CD8-positive, alpha-beta memory T cell (primary cell): Measurements from ENCODE around the gene TIMM44. TPM values are rescaled to one million over a fixed set of nuclear protein-coding genes. Genes with fewer than 3 reads are reported as not detected.

Source experiments
- CTCF ChIA-PET: fragments of 350-600 bp; sonication (Branson Sonifier 250); formaldehyde crosslinking; loops from one replicate; lab custom pipeline; 2021; ENCODE audit warnings: antibody characterized with exemption; lab: Charles Lee
- POLR2A ChIA-PET: fragments of 350-600 bp; sonication (Branson Sonifier 250); formaldehyde crosslinking; loops from one replicate; lab custom pipeline; 2021; ENCODE audit warnings: antibody characterized with exemption; lab: Charles Lee
- DNase-seq, 5 donors: peaks; one replicate each; pipeline versions ENCODE4 v3.0.0 to v3.0.0-alpha.2; 2020 to 2022; ENCODE audit warnings: mixed read lengths in 1 of 5
- H3K27ac ChIP-seq: one replicate; pipeline ENCODE4 v1.7.0; 2013; ENCODE audit warnings: low read depth, mild to moderate bottlenecking, low read length, moderate library complexity
- H3K27me3 ChIP-seq: 2 replicates; pipeline ENCODE4 v1.7.0; 2013; ENCODE audit warnings: low read length, mild to moderate bottlenecking; ENCODE audit not compliant: insufficient read depth, poor library complexity, severe bottlenecking
- H3K36me3 ChIP-seq: 2 replicates; pipeline ENCODE4 v1.7.0; 2013; ENCODE audit warnings: mild to moderate bottlenecking, low read length, moderate library complexity; ENCODE audit not compliant: insufficient read depth
- H3K4me1 ChIP-seq: 2 replicates; pipeline ENCODE4 v1.7.0; 2013; ENCODE audit warnings: mild to moderate bottlenecking, low read length, moderate library complexity; ENCODE audit not compliant: insufficient read depth
- H3K4me3 ChIP-seq: 2 replicates; pipeline ENCODE4 v1.7.0; 2013; ENCODE audit warnings: mild to moderate bottlenecking, low read length
- H3K9me3 ChIP-seq: 2 replicates; pipeline ENCODE4 v1.7.0; 2013; ENCODE audit warnings: mild to moderate bottlenecking, low read length
- H3K27ac Mint-ChIP-seq, 8 donors: one replicate each; pipeline ENCODE4 v1.8.0; 2020 to 2021; ENCODE audit warnings: mixed read lengths in 8 of 8, mild to moderate bottlenecking in 6 of 8, inconsistent platforms in 3 of 8, moderate library complexity in 3 of 8
- H3K27me3 Mint-ChIP-seq, 2 donors: one replicate each; pipeline ENCODE4 v1.8.0; 2020 to 2021; ENCODE audit warnings: mixed read lengths in 2 of 2, mild to moderate bottlenecking in 1 of 2, moderate library complexity in 1 of 2
- H3K36me3 Mint-ChIP-seq, 3 donors: one replicate each; pipeline ENCODE4 v1.8.0; 2020 to 2021; ENCODE audit warnings: mixed read lengths in 3 of 3, inconsistent platforms in 1 of 3, mild to moderate bottlenecking in 1 of 3
- H3K4me1 Mint-ChIP-seq, 3 donors: one replicate each; pipeline ENCODE4 v1.8.0; 2020 to 2021; ENCODE audit warnings: mixed read lengths in 3 of 3, inconsistent platforms in 1 of 3, mild to moderate bottlenecking in 1 of 3
- H3K4me3 Mint-ChIP-seq, 7 donors: one replicate each; pipeline ENCODE4 v1.8.0; 2020 to 2021; ENCODE audit warnings: mixed read lengths in 7 of 7, mild to moderate bottlenecking in 6 of 7, moderate library complexity in 4 of 7, inconsistent platforms in 2 of 7
- H3K9me3 Mint-ChIP-seq, 5 donors: one replicate each; pipeline ENCODE4 v1.8.0; 2020 to 2022; ENCODE audit warnings: mixed read lengths in 5 of 5, mild to moderate bottlenecking in 3 of 5, moderate library complexity in 2 of 5, inconsistent platforms in 1 of 5
- polyA plus RNA-seq: library from polyadenylated mRNA; unstranded; fragments of 300-500 nt; fragmentation: Illumina TruSeq; gene quantifications from one replicate; pipeline ENCODE4 v1.2.3, GENCODE V29; 2021
- total RNA-seq, 2 experiments: library from RNA; stranded (reverse); gene quantifications; one replicate each; pipeline ENCODE4 v1.2.3, GENCODE V29; 2021

Gene TIMM44
- total and polyA plus RNA-seq, 3 experiments from 2014 or later = 16.9 to 107 (median 105) TPM

- POLR2A ChIA-PET = interaction anchor here (0.9 to 3.0 kb wide), 2 partner anchors 13 to 53 kb away, joined by 3 to 11 read pairs; partner anchors contain the start of gene MAP2K7
- peak overlapping the region in 3 of 8 donors; percentile 27 to 71 (median 47) for H3K27ac Mint-ChIP-seq
- peak; percentile 46 to 73 (median 58) for DNase-seq
- H3K27me3 Mint-ChIP-seq = peaks cover 29% of the 10 kb centered on the region in 2 donors
- H3K36me3 Mint-ChIP-seq = peaks cover 3 to 17% (median 8%) of the 10 kb centered on the region in 3 donors
- Histone ChIP-seq H3K4me1 (peaks cover 29% of the 10 kb centered on the region), H3K9me3 (no peaks in the 10 kb centered on the region), H3K36me3 (no peaks in the 10 kb centered on the region), H3K4me3 (no peak overlapping the region), H3K27ac (no peak overlapping the region), H3K27me3 (peaks cover 18% of the 10 kb centered on the region)
- H3K4me1 Mint-ChIP-seq = peaks cover 24 to 44% (median 26%) of the 10 kb centered on the region in 3 donors
- peak overlapping the region; percentile 37 to 91 (median 81) for H3K4me3 Mint-ChIP-seq
- H3K9me3 Mint-ChIP-seq = no peaks in the 10 kb centered on the region
- CTCF ChIA-PET = interaction anchor here (1.2 to 8.3 kb wide), 4 partner anchors 12 to 236 kb away, joined by 3 to 41 read pairs (median 20); partner anchors contain the start of genes MAP2K7, TIMM44 and TRAPPC5
These were observed 27.1 kb downstream of the TIMM44 start for GRCh38 chr19:7916103-7916954.

GRCh38 chr19:7915250-7916102 lies 28.0 kb downstream of the TIMM44 start:
- Mint-ChIP-seq H3K9me3 (no peaks in the 10 kb centered on the region), H3K4me1 (peaks cover 17 to 37% (median 21%) of the 10 kb centered on the region in 3 donors), H3K27ac (peak overlapping the region in 6 of 8 donors; percentile 36 to 77 (median 63)), H3K36me3 (peaks cover 3 to 23% (median 10%) of the 10 kb centered on the region in 3 donors), H3K4me3 (peak overlapping the region; percentile 59 to 73 (median 66)), H3K27me3 (peaks cover 28 to 29% of the 10 kb centered on the region in 2 donors)
- Histone ChIP-seq H3K36me3 (peaks cover 4% of the 10 kb centered on the region), H3K4me3 (no peak overlapping the region), H3K4me1 (peaks cover 25% of the 10 kb centered on the region), H3K27ac (no peak overlapping the region), H3K27me3 (peaks cover 18% of the 10 kb centered on the region), H3K9me3 (no peaks in the 10 kb centered on the region)
- POLR2A ChIA-PET = interaction anchor here (0.9 to 3.0 kb wide), 2 partner anchors 12 to 53 kb away, joined by 3 to 11 read pairs; partner anchors contain the start of gene MAP2K7
- CTCF ChIA-PET = interaction anchor here (1.2 to 8.3 kb wide), 2 partner anchors 11 to 46 kb away, joined by 3 to 37 read pairs; partner anchors contain the start of gene MAP2K7
- no peak for DNase-seq

- H3K4me3 ChIP-seq = no peak within 1 kb of the TSS
- Mint-ChIP-seq H3K9me3 (no peaks in the 10 kb centered on the region), H3K27me3 (peaks cover 22 to 26% of the 10 kb centered on the region in 2 donors), H3K27ac (peak within 1 kb of the TSS in 6 of 8 donors; percentile 36 to 77 (median 63)), H3K36me3 (peaks cover 3 to 31% (median 10%) of the 10 kb centered on the region in 3 donors), H3K4me3 (peak within 1 kb of the TSS; percentile 59 to 78 (median 66)), H3K4me1 (peaks cover 12 to 31% (median 16%) of the 10 kb centered on the region in 3 donors)
- ChIA-PET POLR2A (no interaction called here), CTCF (interaction anchor here (1.2 kb wide), 1 partner anchor 11 kb away, joined by 3 read pairs; the partner anchor contains the start of gene MAP2K7)
- no peaks in the 10 kb centered on the region for H3K9me3 ChIP-seq
- H3K36me3 ChIP-seq = peaks cover 8% of the 10 kb centered on the region
- H3K27me3 ChIP-seq = peaks cover 18% of the 10 kb centered on the region
- no peak within 1 kb of the TSS for H3K27ac ChIP-seq
- peaks cover 21% of the 10 kb centered on the region for H3K4me1 ChIP-seq
- no peak for DNase-seq
These were observed 28.8 kb downstream of the TIMM44 start, which contains the start of gene TGFBR3L for GRCh38 chr19:7914598-7915045. Gene TGFBR3L, plus strand, starts transcription at chr19:7914830.

- POLR2A ChIA-PET = no interaction called here
These were observed 29.4 kb downstream of the TIMM44 start for GRCh38 chr19:7914099-7914498.

GRCh38 chr19:7913652-7914051 lies 29.8 kb downstream of the TIMM44 start:
- H3K9me3 Mint-ChIP-seq = no peaks in the 10 kb centered on the region
- Histone ChIP-seq H3K4me1 (peaks cover 17% of the 10 kb centered on the region), H3K9me3 (no peaks in the 10 kb centered on the region), H3K27me3 (peaks cover 15% of the 10 kb centered on the region), H3K4me3 (no peak overlapping the region), H3K36me3 (peaks cover 8% of the 10 kb centered on the region), H3K27ac (no peak overlapping the region)
- H3K4me1 Mint-ChIP-seq = peaks cover 10 to 27% (median 13%) of the 10 kb centered on the region in 3 donors
- H3K27ac Mint-ChIP-seq = no peak overlapping the region
- DNase-seq = no peak
- ChIA-PET CTCF (no interaction called here), POLR2A (no interaction called here)
- peaks cover 21 to 24% of the 10 kb centered on the region in 2 donors for H3K27me3 Mint-ChIP-seq
- peak overlapping the region in 1 of 7 donors; percentile 78 for H3K4me3 Mint-ChIP-seq
- H3K36me3 Mint-ChIP-seq = peaks cover 3 to 31% (median 10%) of the 10 kb centered on the region in 3 donors

More at GRCh38 chr19:7914099-7914498, 29.4 kb downstream of the TIMM44 start:
- CTCF ChIA-PET = no interaction called here
- H3K27me3 Mint-ChIP-seq = peaks cover 21 to 24% of the 10 kb centered on the region in 2 donors
- peaks cover 3 to 31% (median 10%) of the 10 kb centered on the region in 3 donors for H3K36me3 Mint-ChIP-seq
- H3K36me3 ChIP-seq = peaks cover 8% of the 10 kb centered on the region
- H3K27ac Mint-ChIP-seq = no peak overlapping the region
- H3K27ac ChIP-seq = no peak overlapping the region
- H3K4me3 ChIP-seq = no peak overlapping the region
- H3K4me3 Mint-ChIP-seq = no peak overlapping the region
- H3K4me1 Mint-ChIP-seq = peaks cover 10 to 27% (median 13%) of the 10 kb centered on the region in 3 donors
- DNase-seq = no peak
- H3K4me1 ChIP-seq = peaks cover 17% of the 10 kb centered on the region
- H3K9me3 Mint-ChIP-seq = no peaks in the 10 kb centered on the region
- H3K9me3 ChIP-seq = no peaks in the 10 kb centered on the region
- peaks cover 18% of the 10 kb centered on the region for H3K27me3 ChIP-seq

GRCh38 chr19:7912697-7913564 lies 30.5 kb downstream of the TIMM44 start:
- Histone ChIP-seq H3K9me3 (no peaks in the 10 kb centered on the region), H3K27me3 (peaks cover 13% of the 10 kb centered on the region), H3K36me3 (peaks cover 8% of the 10 kb centered on the region), H3K4me1 (peaks cover 13% of the 10 kb centered on the region), H3K27ac (no peak overlapping the region), H3K4me3 (no peak overlapping the region)
- CTCF ChIA-PET = no interaction called here
- H3K4me1 Mint-ChIP-seq = peaks cover 10 to 22% (median 12%) of the 10 kb centered on the region in 3 donors
- H3K27me3 Mint-ChIP-seq = peaks cover 14 to 17% of the 10 kb centered on the region in 2 donors
- H3K9me3 Mint-ChIP-seq = no peaks in the 10 kb centered on the region
- no peak for DNase-seq
- POLR2A ChIA-PET = no interaction called here
- H3K27ac Mint-ChIP-seq = no peak overlapping the region
- no peak overlapping the region for H3K4me3 Mint-ChIP-seq
- H3K36me3 Mint-ChIP-seq = peaks cover 3 to 33% (median 10%) of the 10 kb centered on the region in 3 donors
